Neutrophil (primary cell): Measurements from ENCODE around the gene RBMS3.

Experiments
- H3K27ac ChIP-seq: fragments of 200-600 bp; sonication (generic); 2 replicates; pipeline ENCODE4 v1.5.1; 2016; ENCODE audit warnings: mild to moderate bottlenecking, moderate library complexity
- H3K27me3 ChIP-seq: fragments of 200-600 bp; sonication (generic); 2 replicates; pipeline ENCODE4 v1.6.0; 2016; ENCODE audit warnings: mild to moderate bottlenecking
- H3K36me3 ChIP-seq: fragments of 200-600 bp; sonication (generic); 2 replicates; pipeline ENCODE4 v1.5.1; 2017
- H3K4me1 ChIP-seq, 2 experiments: fragments of 200-600 bp in 1 of 2; sonication (generic) in 1 of 2; 1 replicate in 1 of 2; 2 replicates in 1 of 2; pipeline versions ENCODE4 v1.5.1 to v1.6.1; 2013 to 2016; ENCODE audit warnings: low read depth in 1 of 2, low read length in 1 of 2, mild to moderate bottlenecking in 1 of 2, moderate library complexity in 1 of 2; ENCODE audit not compliant: control insufficient read depth in 1 of 2, insufficient read depth in 1 of 2
- H3K4me3 ChIP-seq, 2 experiments: fragments of 200-600 bp in 1 of 2; sonication (generic) in 1 of 2; 1 replicate in 1 of 2; 2 replicates in 1 of 2; pipeline ENCODE4 v1.5.1; 2013 to 2016; ENCODE audit warnings: low read depth in 1 of 2, low read length in 1 of 2, mild to moderate bottlenecking in 1 of 2, moderate library complexity in 1 of 2
- H3K9me3 ChIP-seq: fragments of 200-600 bp; sonication (generic); 2 replicates; pipeline ENCODE4 v1.5.1; 2016
- TF ChIP-seq, protein P1 (sequence below): fragments of 200-600 bp; sonication (generic); IDR thresholded peaks from 2 replicates; pipeline ENCODE4 v1.5.1; 2016; ENCODE audit warnings: antibody characterized with exemption

The RBMS3 gene

DNA sequence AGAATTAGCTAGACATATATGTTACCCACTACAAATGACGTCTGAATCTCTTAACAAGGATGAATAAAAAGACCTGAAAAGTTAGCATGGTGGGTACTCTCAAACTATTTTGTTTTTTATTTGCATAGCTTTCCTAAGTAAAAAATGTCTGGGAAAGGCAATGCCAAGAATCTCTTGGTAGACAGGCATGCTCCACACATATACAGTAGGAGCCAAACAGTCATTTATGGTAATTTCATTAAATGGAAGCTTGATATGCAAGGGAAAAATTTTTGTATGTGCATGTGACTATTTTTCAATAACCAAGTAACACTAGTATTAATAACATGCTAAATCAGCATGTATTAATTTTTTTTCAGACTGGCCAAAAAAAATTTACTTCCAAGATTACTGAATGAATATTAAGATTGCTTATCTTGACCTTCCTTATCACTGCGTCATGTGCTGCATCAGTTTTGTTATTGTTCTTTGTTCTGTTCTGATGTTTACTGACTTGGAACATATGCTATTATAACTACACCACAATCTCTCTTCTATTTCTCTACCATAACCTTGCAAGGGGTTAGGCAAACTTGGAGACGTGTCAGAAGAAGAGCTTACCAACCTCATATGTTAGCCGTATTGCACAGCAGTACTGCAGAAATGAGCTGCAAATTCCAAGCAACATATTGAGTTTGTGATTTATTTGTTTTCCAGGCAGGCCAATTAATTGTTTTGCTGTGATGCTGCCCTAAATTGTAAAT is 255.3 kb downstream of the RBMS3 start:
- H3K27ac ChIP-seq = no peak overlapping the region
- H3K27me3 ChIP-seq = no peaks in the 10 kb centered on the region
- H3K36me3 ChIP-seq = no peaks in the 10 kb centered on the region
- H3K9me3 ChIP-seq = no peaks in the 10 kb centered on the region
- H3K4me1 ChIP-seq = no peaks in the 10 kb centered on the region
- TF ChIP-seq, protein P1, sequence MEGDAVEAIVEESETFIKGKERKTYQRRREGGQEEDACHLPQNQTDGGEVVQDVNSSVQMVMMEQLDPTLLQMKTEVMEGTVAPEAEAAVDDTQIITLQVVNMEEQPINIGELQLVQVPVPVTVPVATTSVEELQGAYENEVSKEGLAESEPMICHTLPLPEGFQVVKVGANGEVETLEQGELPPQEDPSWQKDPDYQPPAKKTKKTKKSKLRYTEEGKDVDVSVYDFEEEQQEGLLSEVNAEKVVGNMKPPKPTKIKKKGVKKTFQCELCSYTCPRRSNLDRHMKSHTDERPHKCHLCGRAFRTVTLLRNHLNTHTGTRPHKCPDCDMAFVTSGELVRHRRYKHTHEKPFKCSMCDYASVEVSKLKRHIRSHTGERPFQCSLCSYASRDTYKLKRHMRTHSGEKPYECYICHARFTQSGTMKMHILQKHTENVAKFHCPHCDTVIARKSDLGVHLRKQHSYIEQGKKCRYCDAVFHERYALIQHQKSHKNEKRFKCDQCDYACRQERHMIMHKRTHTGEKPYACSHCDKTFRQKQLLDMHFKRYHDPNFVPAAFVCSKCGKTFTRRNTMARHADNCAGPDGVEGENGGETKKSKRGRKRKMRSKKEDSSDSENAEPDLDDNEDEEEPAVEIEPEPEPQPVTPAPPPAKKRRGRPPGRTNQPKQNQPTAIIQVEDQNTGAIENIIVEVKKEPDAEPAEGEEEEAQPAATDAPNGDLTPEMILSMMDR = no peak
- no peak overlapping the region for H3K4me3 ChIP-seq

DNA sequence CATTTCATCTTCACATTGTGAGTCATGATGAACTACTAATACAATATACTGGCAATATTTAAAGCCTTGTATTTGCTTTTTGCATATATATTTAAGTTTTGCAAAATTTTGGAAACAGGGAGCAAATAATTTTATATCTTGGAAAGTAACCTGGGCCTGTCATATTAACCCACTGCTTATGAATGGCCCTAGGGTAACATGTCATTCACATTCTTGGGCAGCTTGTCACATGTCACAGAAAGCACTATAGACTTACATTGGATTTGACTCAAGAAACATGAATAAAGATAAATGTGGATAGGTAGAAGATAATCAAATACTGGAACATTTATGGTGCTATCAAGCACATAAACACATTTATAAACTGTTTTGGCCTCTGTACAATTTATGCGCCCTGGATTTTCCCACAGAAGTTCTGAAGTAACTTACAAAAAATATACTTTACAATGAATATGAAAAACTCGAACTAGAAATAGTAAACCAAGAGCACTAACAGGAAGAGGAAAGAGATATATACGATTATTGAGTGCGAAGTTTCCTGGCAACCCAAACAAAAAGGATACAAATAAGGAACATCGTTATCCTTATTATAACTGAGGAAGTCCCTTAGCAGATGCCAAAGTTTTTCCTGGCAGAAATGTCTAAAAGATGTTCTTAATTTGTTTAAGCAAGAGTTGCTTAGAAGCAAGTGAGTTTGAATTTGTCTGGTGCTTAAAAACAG is 257.2 kb downstream of the RBMS3 start:
- H3K27ac ChIP-seq = no peak overlapping the region
- H3K4me3 ChIP-seq = no peak overlapping the region
- no peaks in the 10 kb centered on the region for H3K27me3 ChIP-seq
- TF ChIP-seq, protein P1 = no peak
- H3K4me1 ChIP-seq = no peaks in the 10 kb centered on the region
- no peaks in the 10 kb centered on the region for H3K9me3 ChIP-seq
- no peaks in the 10 kb centered on the region for H3K36me3 ChIP-seq

DNA sequence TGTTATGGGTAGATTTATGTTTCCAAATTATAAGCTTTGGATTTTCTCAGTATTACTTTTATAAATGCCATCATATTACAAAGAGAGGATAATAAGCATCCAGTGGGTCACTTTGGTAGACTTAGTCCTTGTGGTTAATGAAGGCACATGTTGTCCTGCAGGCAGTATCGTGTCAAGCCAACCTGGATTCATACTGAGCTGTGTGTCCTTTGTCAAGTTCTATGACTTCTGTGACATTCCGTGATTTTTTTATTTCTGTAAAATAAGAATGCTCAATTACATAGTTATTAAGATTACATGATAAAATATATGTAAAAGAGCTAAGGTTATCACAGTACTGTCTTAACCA is 257.7 kb downstream of the RBMS3 start:
- Histone ChIP-seq H3K27me3 (no peaks in the 10 kb centered on the region), H3K36me3 (no peaks in the 10 kb centered on the region), H3K4me1 (no peaks in the 10 kb centered on the region), H3K9me3 (no peaks in the 10 kb centered on the region), H3K27ac (no peak overlapping the region), H3K4me3 (no peak overlapping the region)
- TF ChIP-seq, protein P1 = no peak

DNA sequence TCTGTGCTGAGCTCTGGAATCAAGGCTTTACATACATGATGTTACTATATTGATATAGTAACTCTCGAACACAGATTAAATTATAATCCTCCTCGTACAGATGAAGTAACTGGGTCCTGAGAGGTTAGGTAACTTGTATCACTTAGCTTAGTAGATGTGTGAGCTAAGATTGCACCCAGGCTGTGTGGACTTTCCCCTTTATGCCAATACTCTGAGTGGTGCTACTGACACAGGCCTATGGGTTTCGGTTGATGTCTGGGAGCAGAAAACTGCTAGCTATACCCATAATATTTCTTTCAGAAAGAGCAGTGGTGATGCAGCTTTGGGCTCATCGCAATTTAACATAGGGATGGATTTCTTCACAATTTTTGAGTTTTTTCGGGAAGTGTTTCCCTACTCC is 259.7 kb downstream of the RBMS3 start:
- Histone ChIP-seq H3K27ac (no peak overlapping the region), H3K4me3 (no peak overlapping the region)

DNA sequence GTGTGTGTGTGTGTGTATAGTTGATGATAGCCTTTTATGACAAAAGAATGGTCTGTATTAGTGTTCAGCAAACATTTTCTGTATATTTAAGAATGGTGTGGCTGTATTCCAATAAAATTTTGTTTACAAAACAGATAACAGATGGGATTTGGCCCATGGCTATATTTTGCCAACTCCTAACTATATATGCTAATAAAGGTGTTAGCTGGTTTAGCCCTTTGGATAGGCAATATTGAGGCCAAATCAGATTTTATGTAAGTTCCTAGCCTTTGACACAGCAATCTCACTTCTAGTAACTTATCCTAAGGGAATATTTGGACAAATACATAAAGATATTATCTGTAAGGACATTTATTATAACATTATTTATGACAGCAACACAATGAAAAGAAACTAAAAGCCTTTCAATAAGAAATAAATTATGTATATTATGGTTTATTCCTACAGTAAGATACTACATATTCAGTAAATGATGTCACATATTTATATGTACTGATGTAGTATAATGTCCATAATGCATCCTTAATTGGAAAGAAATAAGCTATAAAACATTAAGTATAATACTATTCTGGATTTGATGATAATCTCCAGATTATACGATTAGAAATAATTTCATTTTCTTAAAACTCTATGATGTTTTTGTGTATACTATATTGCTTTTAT is 264.0 kb downstream of the RBMS3 start:
- Histone ChIP-seq H3K36me3 (no peaks in the 10 kb centered on the region), H3K27ac (no peak overlapping the region), H3K27me3 (no peaks in the 10 kb centered on the region), H3K4me3 (no peak overlapping the region), H3K4me1 (no peaks in the 10 kb centered on the region), H3K9me3 (no peaks in the 10 kb centered on the region)
- TF ChIP-seq, protein P1 = no peak

More for the DNA sequence above, 259.7 kb downstream of the RBMS3 start:
- TF ChIP-seq, protein P1 = no peak
- Histone ChIP-seq H3K4me1 (no peaks in the 10 kb centered on the region), H3K36me3 (no peaks in the 10 kb centered on the region), H3K27me3 (no peaks in the 10 kb centered on the region), H3K9me3 (no peaks in the 10 kb centered on the region)
